OCI-LY3 (cell line): ENCODE results near the gene ANKRD6.

ENCODE experiments used
- H2AFZ ChIP-seq: fragments of 200-600, 300-600 bp; shearing (Covaris generic); 2 replicates; pipeline ENCODE4 v1.6.0; 2014; ENCODE audit warnings: antibody characterized with exemption, low read depth, low read length
- H3K27ac ChIP-seq: fragments of 200-600, 300-600 bp; sonication (generic); 2 replicates; pipeline ENCODE4 v1.5.1; 2014; ENCODE audit warnings: mild to moderate bottlenecking, low read length, moderate library complexity, mixed read lengths
- H3K27me3 ChIP-seq: fragments of 200-600, 300-600 bp; sonication (generic); 2 replicates; pipeline ENCODE4 v1.6.1; 2014; ENCODE audit warnings: low read depth, low read length, mixed read lengths
- H3K36me3 ChIP-seq: fragments of 200-600, 300-600 bp; sonication (generic); replicated peaks from 2 replicates; pipeline ENCODE3; 2014; ENCODE audit warnings: low read depth, low read length, mixed read lengths
- H3K4me1 ChIP-seq: fragments of 300-600, 200-600 bp; sonication (generic); 2 replicates; pipeline ENCODE4 v1.6.1; 2014; ENCODE audit warnings: low read length, mixed read lengths
- H3K4me2 ChIP-seq: fragments of 200-600, 300-600 bp; sonication (generic); 2 replicates; pipeline ENCODE4 v1.6.1; 2014; ENCODE audit warnings: low read length, mixed read lengths
- H3K4me3 ChIP-seq: fragments of 300-600, 200-600 bp; sonication (generic); 2 replicates; pipeline ENCODE4 v1.5.1; 2014; ENCODE audit warnings: antibody characterized with exemption, mild to moderate bottlenecking, low read length, moderate library complexity
- H3K79me2 ChIP-seq: fragments of 300-600, 200-600 bp; shearing (Covaris generic); 2 replicates; pipeline ENCODE4 v1.6.1; 2014; ENCODE audit warnings: mild to moderate bottlenecking, low read length, mixed read lengths
- H3K9ac ChIP-seq: fragments of 300-600, 200-600 bp; shearing (Covaris generic); 2 replicates; pipeline ENCODE4 v1.6.0; 2014; ENCODE audit warnings: mild to moderate bottlenecking, low read length, moderate library complexity
- H3K9me3 ChIP-seq: fragments of 200-600, 300-600 bp; shearing (Covaris generic); 2 replicates; pipeline ENCODE4 v1.6.1; 2014; ENCODE audit warnings: low read length, mixed read lengths; ENCODE audit not compliant: insufficient read depth
- H4K20me1 ChIP-seq: fragments of 200-600, 300-600 bp; sonication (generic); 2 replicates; pipeline ENCODE4 v1.6.1; 2016; ENCODE audit warnings: low read length, mixed read lengths; ENCODE audit not compliant: insufficient read depth
- EZH2phosphoT487 ChIP-seq: fragments of 200-600 bp; shearing (Covaris generic); IDR thresholded peaks from 2 replicates; pipeline ENCODE4 v1.6.1; 2018; ENCODE audit warnings: antibody characterized with exemption, mixed run types, low read depth
- TF ChIP-seq, protein P1 (sequence below): fragments of 200-600, 300-600 bp; sonication (generic); IDR thresholded peaks from 2 replicates; pipeline ENCODE4 v1.5.1; 2014; ENCODE audit warnings: antibody characterized with exemption, low read length, low read depth

The ANKRD6 gene

DNA sequence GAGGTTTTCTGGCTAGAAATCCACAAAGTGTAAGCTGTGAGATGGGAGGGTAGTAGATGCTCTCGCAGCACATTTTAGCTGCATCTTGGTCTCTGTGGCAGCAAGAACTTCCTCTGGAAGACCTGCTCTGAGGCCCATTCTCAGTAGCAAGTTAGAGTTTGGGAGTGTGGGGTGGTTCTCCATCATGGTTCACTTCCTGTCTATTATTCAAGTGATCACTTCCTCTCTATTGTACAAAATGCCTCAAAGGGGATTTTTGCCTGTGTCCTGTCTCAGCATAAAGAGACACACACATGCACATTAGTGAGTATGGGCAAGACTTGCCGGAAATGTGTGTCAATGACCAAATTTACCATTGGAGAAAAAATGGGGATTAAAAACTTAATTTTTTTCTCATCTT, 163.1 kb downstream of the ANKRD6 start:
- peak overlapping the region; percentile 65; the same call in 1 of the 2 replicates for H2AFZ ChIP-seq
- H3K36me3 ChIP-seq: no peaks in the 10 kb centered on the region
- TF ChIP-seq EZH2phosphoT487: no peak
- TF ChIP-seq, protein P1, sequence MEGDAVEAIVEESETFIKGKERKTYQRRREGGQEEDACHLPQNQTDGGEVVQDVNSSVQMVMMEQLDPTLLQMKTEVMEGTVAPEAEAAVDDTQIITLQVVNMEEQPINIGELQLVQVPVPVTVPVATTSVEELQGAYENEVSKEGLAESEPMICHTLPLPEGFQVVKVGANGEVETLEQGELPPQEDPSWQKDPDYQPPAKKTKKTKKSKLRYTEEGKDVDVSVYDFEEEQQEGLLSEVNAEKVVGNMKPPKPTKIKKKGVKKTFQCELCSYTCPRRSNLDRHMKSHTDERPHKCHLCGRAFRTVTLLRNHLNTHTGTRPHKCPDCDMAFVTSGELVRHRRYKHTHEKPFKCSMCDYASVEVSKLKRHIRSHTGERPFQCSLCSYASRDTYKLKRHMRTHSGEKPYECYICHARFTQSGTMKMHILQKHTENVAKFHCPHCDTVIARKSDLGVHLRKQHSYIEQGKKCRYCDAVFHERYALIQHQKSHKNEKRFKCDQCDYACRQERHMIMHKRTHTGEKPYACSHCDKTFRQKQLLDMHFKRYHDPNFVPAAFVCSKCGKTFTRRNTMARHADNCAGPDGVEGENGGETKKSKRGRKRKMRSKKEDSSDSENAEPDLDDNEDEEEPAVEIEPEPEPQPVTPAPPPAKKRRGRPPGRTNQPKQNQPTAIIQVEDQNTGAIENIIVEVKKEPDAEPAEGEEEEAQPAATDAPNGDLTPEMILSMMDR: no peak

DNA sequence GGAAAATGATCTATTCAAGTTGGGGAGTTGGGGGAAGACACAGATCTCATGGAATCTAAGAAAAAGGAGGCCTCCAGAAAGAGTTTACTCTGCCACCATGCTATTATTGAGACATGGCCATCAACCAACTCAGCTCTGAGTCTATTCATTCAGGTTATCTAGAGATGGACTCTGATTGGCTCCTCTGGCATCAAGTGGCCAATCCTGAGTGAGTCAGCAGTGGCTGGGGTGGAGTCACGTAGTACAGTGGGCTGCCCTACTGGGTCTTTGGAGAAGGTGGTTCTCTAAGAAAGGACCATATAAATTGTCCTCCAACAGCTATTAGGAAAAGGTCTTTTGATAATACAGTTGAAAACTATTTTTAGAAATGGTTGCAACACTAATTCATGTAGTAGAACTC, 163.5 kb downstream of the ANKRD6 start:
- no peaks in the 10 kb centered on the region for H3K79me2 ChIP-seq

More for the DNA sequence above, 163.1 kb downstream of the ANKRD6 start:
- Histone ChIP-seq H3K27me3 (no peaks in the 10 kb centered on the region), H3K27ac (peak overlapping the region; percentile 86), H3K79me2 (no peaks in the 10 kb centered on the region), H3K4me2 (peak overlapping the region; percentile 58), H3K4me3 (peak overlapping the region; percentile 25; the same call in 1 of the 2 replicates), H3K9ac (peak overlapping the region; percentile 43; the same call in 1 of the 2 replicates), H3K9me3 (no peaks in the 10 kb centered on the region), H3K4me1 (peaks cover 35% of the 10 kb centered on the region), H4K20me1 (no peaks in the 10 kb centered on the region)

DNA sequence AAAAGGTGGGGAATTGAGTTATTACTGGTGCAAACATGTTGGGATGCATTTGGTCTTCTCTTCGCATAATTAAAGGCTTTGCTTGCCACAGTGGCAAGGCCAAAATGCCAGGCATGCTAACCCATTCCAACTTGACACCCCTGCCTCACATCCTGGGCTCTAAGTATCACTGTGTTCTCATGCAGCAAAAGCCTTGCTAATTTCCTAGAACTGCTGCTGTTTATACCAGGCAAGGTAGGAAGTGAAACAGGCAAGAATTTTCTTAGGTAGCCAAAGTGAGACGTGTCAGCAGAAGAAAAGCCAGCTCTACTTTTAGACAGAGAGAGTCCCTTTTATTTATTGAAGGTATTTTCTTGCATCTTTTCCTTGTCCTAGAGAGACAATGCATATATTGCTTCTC, 164.4 kb downstream of the ANKRD6 start:
- peak overlapping the region; percentile 86 for H3K27ac ChIP-seq
- peak overlapping the region; percentile 58 for H3K4me2 ChIP-seq
- no peaks in the 10 kb centered on the region for H3K79me2 ChIP-seq
- no peak overlapping the region for H2AFZ ChIP-seq
- no peaks in the 10 kb centered on the region for H3K9me3 ChIP-seq
- H3K4me3 ChIP-seq: peak overlapping the region; percentile 29; the same call in 1 of the 2 replicates
- no peaks in the 10 kb centered on the region for H3K36me3 ChIP-seq
- no peaks in the 10 kb centered on the region for H4K20me1 ChIP-seq
- peaks cover 35% of the 10 kb centered on the region for H3K4me1 ChIP-seq
- no peak for TF ChIP-seq EZH2phosphoT487
- TF ChIP-seq, protein P1: no peak
- H3K27me3 ChIP-seq: no peaks in the 10 kb centered on the region
- no peak overlapping the region for H3K9ac ChIP-seq

More for the DNA sequence above, 163.5 kb downstream of the ANKRD6 start:
- Histone ChIP-seq H3K9ac (peak overlapping the region; percentile 43; the same call in 1 of the 2 replicates), H3K4me1 (peaks cover 35% of the 10 kb centered on the region), H4K20me1 (no peaks in the 10 kb centered on the region), H3K36me3 (no peaks in the 10 kb centered on the region), H3K9me3 (no peaks in the 10 kb centered on the region), H3K27me3 (no peaks in the 10 kb centered on the region), H3K4me3 (peak overlapping the region; percentile 25; the same call in 1 of the 2 replicates), H3K4me2 (peak overlapping the region; percentile 58), H2AFZ (peak overlapping the region; percentile 34; the same call in 1 of the 2 replicates), H3K27ac (peak overlapping the region; percentile 86)
- no peak for TF ChIP-seq EZH2phosphoT487

DNA sequence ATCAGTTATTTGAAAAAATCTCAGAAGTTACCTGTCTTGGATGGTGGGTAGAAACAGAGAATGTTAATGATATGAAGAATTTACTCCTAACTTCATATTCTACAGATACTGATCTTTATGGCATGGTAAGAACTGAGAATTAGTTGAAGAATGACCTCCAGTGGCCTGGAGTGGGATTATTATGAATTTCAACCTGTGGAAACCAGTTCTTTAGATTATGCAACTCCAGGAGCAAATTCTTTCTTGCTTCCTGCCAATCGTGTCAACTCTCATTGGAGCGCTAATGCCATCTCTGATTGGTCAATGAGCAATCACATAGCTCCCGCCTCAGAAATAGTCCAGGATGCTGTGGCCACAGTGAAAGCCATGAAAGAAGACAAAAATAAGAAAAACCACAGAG, 165.0 kb downstream of the ANKRD6 start:
- no peak overlapping the region for H3K9ac ChIP-seq
- H3K9me3 ChIP-seq: no peaks in the 10 kb centered on the region
- no peaks in the 10 kb centered on the region for H3K36me3 ChIP-seq
- peak overlapping the region; percentile 15; the same call in 1 of the 2 replicates for H3K27ac ChIP-seq
- H3K4me3 ChIP-seq: peak overlapping the region; percentile 29; the same call in 1 of the 2 replicates
- H4K20me1 ChIP-seq: no peaks in the 10 kb centered on the region
- no peaks in the 10 kb centered on the region for H3K79me2 ChIP-seq
- no peaks in the 10 kb centered on the region for H3K27me3 ChIP-seq
- H2AFZ ChIP-seq: no peak overlapping the region
- H3K4me1 ChIP-seq: peaks cover 35% of the 10 kb centered on the region
- TF ChIP-seq EZH2phosphoT487: no peak
- TF ChIP-seq, protein P1: no peak
- H3K4me2 ChIP-seq: peak overlapping the region; percentile 58
